NCI-H345 treated with DMSO at 0.1 percent for 48 hours (cell line): ENCODE results near the gene FIZ1.
"Not testable (repeated sequence)": the region's sequence is repeated elsewhere in the genome, so short reads cannot be mapped to it uniquely, and the experiment has no call there.

Experiments used
- DNase-seq: peaks from one replicate; lab custom pipeline; 2025; ENCODE audit not compliant: unreplicated experiment; lab: John Stamatoyannopoulos, UW

Gene FIZ1

DNA sequence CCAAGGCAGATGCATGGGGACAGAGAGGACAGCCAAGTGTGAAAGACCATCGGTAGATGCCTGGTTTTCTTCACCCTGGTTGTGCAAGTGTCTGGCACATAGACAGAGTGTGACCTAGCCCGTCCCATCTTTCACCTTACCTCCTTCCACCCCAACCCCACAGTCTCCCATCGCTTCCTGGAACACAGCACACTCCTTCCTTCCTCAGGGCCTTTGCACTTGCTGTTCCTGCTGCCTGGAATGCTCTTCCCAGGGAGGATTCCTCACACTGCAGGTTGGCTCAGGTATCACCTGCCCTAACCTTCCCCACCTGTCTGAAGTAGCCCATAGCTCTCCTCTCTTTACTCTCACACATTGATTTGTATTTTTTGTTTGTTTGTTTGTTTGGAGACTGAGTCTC, 3.0 kb downstream of the FIZ1 start:
- DNase-seq, result no peak

DNA sequence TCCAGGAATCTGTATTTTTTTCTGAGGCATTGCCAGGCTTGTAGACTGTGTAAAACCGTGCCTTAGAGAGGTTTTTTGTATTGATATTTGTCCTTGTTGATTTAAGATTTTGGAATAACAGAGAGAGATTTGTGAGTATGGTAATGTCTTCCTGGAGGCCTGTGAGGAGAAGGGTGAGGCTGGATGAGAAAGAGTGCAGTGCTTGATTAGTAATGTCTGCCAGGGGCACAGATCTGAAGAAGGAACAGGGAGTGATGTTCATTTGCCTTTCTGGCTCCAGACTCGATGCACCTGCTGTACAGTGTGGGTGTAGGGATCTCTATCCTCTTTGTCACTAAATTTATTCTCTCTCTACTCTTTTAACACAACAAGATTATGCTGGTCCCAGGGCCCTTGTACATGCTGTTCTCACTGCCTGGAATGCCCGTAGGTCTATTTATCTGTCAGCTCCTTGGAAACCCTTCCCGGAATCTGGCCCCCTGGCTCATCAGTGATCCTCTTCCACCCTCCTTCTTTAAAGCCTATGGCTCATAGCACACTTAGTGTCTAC, 4.2 kb downstream of the FIZ1 start:
- no peak for DNase-seq

DNA sequence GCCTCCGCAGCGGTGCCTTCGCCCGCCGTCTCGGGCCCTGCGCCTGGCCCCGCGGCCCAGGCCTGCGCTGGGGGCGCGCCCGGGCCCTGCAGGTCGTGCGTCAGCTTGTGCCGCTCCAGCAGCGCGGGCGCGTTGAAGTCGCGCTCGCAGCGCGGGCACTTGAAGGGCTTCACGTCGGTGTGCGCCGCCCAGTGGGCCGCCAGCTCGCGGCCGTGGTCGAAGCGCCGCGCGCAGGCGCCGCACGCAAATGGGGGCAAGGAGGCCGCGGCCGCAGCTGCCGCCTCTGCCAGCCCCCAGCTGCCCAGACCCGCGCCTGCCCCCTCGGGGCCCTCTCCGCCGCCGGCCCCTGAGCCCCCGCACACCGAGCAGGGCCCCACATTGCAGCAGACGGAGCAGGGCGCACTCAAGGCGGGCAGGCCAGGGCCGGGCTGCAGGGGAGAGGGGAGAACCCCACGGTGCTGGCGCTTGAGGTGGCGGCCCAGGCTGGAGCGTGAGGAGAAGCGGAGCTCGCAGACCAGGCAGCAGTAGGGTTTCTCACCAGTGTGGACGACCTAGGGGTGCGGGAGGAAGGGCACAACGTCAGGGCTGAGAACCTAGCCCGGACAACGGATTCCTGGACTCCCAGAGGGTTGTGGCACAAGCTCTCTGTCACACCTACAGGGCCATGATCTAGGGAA, 6.1 kb downstream of the FIZ1 start:
- DNase-seq, result no peak

DNA sequence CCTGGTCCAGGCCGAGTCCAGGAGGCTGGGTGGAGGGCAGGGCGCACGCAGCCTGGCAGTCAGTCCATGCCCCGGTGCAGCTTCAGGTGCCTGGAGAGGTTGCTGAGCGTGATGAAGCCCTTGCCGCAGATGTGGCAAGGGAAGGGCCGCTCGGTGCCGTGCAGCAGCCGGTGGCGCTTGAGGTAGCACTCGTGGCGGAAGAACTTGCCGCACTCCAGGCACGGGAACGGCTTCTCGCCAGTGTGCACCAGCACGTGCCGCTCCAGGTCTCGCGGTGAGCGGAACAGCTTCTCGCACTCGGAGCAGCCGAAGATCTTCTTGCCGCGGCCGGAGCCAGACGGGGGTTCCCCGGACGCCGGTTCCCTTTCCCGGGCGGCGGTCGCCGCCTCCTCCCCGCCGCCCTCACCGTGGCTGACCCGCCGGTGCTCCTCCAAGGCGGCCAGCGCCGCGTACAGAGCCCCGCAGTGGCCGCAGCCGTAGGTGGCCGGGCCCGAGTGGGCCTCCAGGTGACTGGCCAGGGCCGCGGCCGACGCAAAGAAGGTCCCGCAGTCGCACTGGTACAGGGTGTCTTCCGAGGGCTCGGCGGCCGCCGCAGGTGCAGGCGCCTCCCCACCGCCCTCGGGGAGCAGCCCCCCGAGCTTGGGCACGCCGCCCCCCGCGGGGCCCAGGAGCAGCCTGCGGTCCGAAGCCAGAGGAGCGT, 6.8 kb downstream of the FIZ1 start:
- no peak for DNase-seq

DNA sequence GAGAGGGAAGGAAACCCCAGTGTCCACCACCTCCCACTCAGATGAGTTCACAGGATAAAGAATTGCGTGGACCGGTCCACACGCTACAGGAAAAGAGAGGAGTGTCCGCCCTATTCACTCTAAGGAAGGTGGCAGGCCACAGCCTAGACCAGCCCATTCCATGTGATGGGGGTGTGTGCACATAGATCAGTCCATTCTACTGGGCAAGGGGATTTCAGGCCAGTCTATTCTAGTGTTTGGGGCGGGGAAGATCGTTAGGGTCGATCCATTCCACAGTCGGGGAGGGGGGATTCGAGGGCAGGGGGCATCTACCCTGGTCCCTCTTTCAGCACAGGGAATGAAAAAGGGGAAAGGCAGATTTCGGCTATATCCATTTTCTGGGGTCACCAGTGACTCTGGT, 7.8 kb downstream of the FIZ1 start:
- no peak for DNase-seq

DNA sequence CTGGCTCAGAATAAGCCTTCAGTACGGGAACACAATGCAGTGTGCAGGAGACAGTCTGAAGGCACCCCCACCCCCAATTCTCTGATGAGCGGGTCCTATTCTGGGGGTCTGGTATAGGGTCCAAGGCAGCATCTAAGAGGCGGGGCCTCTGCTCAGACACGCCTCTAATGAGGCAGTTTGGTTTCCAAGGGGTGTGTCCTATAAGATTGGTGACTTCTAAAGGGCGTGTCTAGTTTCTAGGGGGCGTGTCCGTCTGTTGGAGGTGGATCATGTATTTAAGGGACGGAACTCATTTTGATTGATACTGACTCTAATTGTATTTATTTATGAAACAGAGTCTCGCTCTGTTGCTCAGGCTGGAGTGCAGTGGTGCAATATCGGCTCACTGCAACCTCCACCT, 8.7 kb downstream of the FIZ1 start:
- DNase-seq, result no peak

DNA sequence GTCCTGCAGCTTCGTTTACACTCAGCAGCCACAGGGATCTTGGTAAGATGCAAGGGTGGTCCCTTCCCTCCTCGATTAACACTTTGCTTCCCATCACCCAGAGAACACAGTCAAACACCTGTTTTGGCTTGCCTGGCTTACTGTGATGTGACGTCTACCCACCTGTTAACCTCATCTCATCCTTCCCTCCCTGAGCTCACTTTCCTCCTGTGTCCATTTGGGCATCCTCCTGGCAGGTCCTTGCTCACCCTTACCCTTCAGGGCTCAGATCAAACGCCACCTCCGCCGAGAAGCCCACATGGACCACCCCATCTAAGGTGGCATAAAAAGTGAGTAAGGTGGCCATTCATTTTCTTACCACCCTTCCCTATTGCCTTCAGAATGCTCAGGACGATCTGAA, 9.2 kb downstream of the FIZ1 start:
- no peak for DNase-seq

DNA sequence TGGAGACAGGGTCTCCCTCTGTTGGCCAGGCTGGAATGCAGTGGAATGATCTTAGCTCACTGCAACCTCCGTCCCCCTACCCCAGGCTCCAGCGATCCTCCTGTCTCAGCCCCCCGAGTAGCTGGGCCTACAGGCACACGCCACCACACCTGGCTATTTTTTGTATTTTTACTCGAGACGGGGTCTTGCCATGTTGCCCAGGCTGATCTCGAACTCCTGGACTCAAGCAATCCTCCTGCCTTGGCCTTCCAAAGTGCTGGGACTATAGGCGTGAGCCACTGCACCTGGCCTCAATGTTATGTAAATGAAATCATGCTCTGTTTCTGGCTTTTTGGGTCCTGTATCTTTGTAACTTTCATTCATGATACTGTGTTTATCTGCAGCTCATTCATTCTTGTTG, 10.6 kb downstream of the FIZ1 start:
- no peak for DNase-seq

DNA sequence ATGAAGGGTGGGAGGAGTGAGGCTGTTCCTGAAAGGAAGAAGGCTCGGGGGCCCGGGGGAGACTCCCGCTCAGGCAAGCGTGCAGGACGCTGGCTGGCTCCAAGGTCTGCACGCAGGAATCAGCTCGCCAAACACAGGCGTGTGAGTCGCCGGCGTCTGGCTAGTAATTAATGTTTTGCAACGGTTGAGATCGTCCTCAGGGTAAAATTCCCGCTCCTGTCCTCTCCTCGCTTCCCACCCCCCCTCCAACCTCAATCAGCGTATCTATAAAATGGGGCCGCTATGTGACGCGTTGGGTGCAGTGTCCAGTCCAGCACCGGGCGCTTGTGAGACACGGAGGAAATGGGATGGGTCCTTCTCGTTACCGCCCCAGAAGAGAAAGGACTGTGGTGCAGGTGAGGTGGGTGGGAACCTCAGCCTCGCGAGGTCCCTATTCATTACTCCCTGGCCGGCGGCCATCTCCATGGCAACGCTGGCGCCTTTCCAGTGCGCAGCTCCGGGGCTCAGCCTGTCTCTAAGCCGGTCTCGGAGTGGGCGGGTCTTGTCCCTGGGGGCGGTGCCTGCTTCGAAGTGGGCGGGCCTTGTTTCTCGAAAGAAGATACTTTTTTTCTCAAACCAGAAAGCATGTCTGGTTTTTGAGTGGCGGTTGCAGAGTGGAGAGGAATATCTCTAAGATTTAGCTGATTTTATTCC, 12.2 kb downstream of the FIZ1 start:
- peak; percentile 88 for DNase-seq

DNA sequence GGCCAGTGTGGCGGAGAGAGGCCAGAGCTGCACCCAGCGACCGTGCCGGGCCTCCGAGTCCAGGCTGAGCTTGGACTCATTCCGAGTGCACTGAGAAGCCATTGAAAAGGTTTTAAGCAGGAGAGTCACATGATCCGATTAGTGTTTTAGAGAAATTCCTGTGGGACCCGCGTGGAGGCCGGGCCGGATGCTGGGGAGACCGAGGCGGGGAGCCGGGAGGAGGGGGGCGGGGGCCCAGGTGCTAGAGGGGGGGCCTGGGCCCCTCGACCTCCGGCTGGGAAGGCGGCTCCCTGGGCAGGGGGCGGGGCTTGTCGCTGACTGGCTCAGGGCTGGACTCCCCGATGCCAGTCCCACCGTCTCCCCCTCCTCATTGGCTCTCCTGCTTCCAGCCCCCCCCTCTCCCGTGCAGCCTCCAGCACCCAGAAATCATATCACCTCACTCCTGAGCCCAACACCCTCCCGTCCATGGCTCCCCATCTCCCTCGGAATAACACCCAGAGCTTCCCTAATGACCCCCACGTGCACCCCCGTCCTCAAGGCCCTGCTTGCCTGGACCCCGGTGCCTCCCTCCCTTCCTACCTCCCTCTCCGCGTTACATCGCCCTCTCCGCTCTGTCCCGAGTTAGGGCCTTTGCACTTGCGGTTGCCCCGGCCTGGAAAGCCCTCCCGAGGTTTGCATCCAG, 13.5 kb downstream of the FIZ1 start:
- DNase-seq, result peak; percentile 41

DNA sequence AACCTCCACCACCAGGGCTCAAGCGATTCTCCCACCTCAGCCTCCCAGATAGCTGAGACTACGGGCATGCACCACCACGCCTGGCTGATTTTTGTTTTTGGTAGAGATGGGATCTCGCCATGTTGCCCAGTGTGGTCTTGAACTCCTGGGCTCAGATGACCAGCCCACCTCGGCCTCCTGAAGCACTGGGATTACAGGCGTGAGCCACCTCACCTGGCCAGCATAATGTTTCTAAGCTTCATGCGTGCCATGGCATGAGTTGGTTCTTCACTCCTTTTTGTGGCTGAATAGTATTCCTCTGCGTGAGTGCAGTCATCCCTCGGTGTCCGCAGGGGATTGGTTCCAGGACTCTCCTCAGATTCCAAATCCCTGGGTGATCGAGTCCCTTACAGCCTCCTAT, 14.4 kb downstream of the FIZ1 start:
- DNase-seq, result no peak

DNA sequence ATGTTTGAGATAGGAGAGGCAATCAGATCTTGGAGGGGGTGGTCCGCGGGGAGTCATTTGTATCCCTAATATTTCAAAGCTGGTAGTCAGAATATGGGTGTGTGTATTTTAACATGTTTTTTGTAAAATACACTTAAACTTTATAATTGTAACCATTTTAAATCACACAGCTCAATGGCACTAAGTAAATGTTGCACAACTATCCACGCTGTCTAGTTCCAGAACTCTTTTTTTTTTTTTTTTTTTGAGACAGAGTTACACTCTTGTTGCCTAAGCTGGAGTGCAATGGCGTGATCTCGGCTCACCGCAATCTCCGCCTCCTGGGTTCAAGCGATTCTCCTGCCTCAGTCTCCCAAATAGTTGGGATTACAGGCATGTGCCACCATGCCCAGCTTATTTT, 15.4 kb downstream of the FIZ1 start:
- not testable (repeated sequence) for DNase-seq

DNA sequence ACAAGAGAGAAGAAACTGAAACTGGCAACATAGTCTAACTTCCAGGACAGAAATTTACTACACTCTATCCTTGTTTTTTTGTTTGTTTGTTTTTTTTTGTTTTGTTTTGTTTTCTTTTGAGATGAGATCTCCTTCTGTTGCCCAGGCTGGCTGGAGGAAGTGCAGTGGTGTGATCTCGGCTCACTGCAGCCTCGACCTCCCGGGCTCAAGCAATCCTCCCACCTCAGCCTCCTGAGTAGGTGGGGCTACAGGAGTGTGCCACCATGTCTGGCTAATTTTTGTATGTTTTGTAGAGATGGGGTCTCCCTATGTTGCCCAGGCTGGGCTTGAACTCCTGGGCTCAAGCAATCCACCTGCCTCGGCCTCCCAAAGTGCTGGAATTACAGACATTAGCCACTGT, 17.0 kb downstream of the FIZ1 start:
- DNase-seq, result not testable (repeated sequence)

DNA sequence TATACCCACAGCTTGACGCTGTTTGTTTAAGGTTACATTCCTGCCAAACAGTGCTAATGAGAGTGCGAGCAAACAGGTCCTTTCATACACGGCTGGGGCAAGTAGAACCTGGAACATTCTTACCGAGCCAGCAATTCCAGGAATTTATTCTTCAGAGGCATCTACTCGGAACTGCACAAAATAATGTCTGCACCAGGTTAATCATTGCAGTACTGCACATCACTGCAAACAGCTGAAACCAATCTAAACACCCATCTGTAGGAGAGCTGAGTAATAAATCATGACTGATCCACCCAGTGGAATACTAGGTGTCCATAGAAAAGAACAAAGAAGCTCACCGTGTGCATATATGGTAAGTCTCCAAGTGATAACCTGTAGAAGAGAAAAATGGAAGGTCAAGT, 17.5 kb downstream of the FIZ1 start:
- DNase-seq, result no peak

DNA sequence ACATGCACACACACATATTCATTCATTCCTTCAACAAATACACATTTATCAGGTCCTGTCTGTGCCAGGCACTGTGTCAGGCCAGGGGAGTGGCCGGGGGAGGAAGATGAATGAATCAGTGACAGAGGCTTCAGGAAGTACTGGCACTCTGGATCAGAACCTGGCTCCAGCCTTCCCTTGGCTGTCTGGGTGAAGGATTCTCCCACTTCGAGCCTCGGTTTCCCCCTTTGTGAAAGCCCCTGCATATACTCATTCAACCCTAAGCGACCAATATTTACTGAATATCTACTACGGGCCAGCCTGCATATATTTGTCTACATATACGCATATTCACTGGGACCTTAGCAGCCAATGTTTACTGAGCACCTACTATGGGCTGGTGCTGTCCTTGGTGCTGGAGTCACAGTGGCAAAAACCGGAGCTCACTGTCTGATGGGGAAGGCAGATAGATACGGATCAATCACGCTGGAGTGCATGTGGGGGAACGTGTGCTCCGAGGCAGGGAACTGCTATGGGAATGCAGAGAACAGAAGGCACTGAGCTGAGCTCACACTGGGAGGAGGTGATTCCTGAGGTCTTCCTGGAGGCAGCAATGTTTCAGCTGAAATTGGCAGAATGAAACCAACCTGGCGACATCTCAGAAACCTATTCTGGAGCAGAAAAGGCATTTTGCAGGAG, 18.0 kb downstream of the FIZ1 start:
- no peak for DNase-seq

DNA sequence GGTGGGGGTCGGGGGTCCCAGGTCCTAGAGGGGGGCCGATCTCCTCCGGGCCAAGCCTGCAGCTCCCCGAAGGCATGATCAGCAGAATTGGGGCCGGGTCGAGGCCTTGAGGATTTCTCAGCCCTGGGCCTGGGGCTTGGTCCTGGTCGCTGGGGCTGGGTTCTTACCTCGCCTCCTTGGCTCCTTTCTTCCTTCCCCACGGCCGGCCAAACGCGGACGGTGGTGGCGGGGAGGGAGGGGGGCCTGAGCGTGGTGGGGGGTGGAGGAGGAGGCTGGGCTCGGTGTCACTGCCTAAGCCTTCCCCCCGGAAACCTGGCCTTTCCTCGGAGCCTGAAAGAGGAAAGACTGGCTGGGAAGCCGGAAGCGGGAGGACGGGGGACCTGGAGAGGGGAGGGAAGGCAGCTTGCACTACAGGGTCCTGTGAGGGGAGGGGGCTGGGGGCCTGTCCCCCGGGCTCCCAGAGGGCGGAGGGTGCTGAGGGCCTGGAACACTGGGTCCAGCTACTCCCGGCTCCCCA, 18.6 kb downstream of the FIZ1 start, which contains the start of gene ZNF579:
ZNF579 (minus strand) TSS at position 221 of the 517 bp plus-strand sequence. CDS start 1,209 bp downstream, outside the sequence.
- peak; percentile 20 for DNase-seq

DNA sequence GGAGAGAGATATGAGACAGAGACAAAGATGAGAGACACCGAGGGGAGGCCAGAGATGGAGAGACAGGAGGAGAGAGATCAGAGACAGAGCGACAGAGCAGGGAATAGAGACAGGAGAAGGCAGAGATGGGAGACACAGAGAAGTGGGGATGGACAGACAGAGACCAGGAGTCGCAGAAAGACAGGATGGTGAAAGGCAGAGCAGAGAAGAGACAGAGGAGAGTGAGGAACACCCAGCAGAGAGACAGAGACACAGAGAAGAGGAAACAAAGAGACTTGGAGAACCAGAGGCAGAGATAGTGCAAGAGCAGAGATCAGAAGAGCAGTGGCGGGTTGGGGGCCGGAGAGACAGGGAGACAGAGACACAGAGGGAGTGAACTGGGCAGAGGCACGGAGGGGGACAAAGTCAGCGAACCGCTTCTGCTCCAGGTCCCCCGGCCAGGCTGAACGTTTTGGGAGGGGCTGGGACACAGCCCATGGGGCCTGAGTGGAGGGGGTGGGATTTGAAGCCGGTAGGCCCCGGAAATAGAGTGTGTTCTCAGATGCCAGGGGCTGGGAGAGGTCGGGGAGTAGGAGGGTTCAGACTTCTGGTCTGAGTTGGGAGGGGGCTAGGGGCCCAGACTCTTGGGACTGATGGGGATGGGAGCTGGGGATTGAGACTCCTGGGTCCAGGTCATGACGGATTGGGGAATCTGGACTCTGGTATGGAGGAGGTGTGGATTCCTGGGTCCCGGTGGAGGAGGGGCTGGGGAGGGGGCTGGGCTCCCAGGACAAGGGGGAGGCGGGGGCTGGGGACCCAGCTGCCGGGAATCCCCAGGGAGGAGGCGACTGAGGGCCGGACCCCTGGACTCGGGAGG, 19.3 kb downstream of the FIZ1 start:
- no peak for DNase-seq

DNA sequence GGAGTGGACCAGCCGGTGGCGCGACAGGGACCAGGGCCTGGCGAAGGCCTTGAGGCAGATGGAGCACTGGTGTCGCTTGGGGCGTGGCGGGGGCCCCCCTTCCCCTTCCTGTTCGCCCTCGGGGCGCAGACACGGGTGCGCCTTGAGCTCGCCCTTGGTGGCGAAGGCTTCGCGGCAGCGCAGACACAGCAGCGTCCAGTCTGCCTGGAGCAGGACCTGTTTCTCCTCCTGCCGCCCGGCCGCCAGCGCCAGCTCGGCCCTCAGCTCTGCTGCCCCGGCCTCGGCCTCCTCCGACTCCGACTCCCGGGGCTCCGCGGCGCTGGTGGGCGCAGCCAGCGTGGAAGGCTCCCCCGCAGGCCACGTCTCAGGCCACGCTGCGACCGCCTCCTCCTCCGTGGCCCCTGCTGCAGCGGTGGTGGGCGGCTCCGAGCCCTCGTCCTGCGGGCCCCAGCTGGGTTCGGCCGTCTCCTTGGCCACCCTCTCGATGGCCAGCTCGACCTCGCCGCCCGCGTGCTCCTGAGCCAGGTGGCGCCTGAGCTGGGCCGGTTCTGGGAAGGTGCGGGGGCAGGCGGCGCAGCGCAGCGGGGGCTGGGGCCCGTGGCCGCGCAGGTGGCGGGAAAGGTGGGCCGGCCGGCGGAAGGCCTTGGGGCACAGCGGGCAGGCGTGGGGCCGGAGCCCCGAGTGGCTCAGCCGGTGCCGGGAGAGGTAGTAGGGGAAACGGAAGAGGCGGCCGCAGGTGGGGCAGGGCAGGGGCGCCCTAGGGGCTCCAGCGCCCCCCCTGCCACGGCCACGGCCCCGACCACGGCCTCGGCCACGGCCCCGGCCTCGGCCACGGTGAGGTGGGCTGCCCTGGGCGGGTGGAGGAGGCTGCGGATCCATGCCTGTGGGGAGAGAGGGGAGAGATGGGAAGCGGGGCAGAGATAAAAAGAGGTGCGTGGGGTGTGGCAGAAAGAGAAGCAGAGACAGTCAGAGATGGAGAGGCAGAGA, 20.3 kb downstream of the FIZ1 start:
- DNase-seq, result no peak
